Thyroid gland (tissue), 4 donors: Measurements from ENCODE around the gene USP24.

Experiments
- POLR2A ChIP-seq, 2 donors: fragments of 450-650 bp; IDR thresholded peaks; one replicate each; pipeline ENCODE4 v1.6.1; 2017; ENCODE audit warnings: antibody characterized with exemption in 2 of 2, mild to moderate bottlenecking in 2 of 2, moderate library complexity in 1 of 2
- TF ChIP-seq, protein P1 (sequence below), 6 experiments: fragments of 200-600 bp in 3 of 6; fragments of 450-650 bp in 3 of 6; sonication (generic) in 3 of 6; IDR thresholded peaks; one replicate each; pipeline ENCODE4 v1.5.1; 2016 to 2019; ENCODE audit warnings: antibody characterized with exemption in 6 of 6, mild to moderate bottlenecking in 2 of 6, inconsistent platforms in 1 of 6, moderate library complexity in 1 of 6

GRCh38 chr1:55225228-55225627, 10.1 kb upstream of the USP24 start:
- no peak for TF ChIP-seq POLR2A (IDR thresholded peaks at IDR 0.05)
- TF ChIP-seq, protein P1, sequence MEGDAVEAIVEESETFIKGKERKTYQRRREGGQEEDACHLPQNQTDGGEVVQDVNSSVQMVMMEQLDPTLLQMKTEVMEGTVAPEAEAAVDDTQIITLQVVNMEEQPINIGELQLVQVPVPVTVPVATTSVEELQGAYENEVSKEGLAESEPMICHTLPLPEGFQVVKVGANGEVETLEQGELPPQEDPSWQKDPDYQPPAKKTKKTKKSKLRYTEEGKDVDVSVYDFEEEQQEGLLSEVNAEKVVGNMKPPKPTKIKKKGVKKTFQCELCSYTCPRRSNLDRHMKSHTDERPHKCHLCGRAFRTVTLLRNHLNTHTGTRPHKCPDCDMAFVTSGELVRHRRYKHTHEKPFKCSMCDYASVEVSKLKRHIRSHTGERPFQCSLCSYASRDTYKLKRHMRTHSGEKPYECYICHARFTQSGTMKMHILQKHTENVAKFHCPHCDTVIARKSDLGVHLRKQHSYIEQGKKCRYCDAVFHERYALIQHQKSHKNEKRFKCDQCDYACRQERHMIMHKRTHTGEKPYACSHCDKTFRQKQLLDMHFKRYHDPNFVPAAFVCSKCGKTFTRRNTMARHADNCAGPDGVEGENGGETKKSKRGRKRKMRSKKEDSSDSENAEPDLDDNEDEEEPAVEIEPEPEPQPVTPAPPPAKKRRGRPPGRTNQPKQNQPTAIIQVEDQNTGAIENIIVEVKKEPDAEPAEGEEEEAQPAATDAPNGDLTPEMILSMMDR (IDR thresholded peaks at IDR 0.05) = no peak
